Left renal pelvis (tissue), 4 donors: ENCODE data around the gene VASH2. TPM values are rescaled to one million over a fixed set of nuclear protein-coding genes. Genes with fewer than 3 reads are reported as not detected.

Experiments
- DNase-seq, 4 donors: peaks; one replicate each; pipeline ENCODE4 v3.0.0-alpha.2; 2013; ENCODE audit warnings: low read depth in 4 of 4, low spot score in 3 of 4
- polyA plus RNA-seq, 4 donors: library from polyadenylated mRNA; unstranded; fragments of 120-200 nt; gene quantifications; one replicate each; pipeline ENCODE4 v1.2.1, GENCODE V29; 2013; ENCODE audit not compliant: insufficient read length in 4 of 4

VASH2 gene
- polyA plus RNA-seq, 4 donors: 21.8 to 39.1 (median 28.9) TPM

DNA sequence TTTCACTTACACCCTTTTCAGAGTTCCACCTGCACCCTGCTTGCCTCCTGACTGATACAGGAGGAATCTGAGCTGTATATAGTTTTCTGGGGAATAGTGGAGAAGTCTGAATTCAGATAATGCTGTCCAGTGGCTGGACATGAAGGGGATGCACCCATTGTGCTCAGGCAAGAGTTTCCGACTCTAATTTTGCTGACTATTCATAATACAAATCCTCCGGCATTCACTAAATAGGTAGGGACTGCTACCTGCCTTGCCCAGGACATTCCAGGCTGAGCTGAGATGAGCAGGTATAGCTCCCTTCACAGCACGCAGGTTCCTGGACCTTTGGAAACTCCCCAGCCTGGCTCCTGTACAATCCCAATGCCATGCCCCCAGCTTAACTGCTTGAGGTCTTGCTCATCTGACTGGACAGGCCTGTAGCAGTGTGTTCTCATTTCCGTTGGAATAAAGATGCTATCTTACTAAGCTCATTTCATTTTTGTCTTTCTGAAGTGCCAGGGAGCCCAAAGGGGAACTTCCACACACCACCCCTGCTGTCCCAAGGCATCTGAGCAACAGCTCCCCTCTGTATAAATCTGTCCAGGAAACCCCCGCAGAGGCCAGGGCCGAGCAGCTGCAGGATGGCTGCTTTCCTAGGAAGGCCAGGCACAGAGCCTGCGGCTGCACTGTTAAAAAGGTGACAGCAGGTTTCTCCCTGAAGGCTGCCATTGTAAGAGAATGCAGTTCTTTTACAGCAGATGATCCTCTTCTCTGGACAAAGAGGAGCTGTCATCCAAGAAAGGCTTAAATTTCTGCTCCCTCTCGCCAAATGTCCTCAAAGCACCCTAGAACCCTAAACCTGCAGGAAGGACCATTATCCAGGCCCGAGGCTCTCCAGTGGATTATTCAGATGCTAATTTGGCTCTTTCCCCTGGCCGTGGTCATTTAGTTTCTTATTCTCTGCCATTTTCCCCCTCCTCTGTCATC is 21.7 kb upstream of the VASH2 start:
- DNase-seq: no peak

DNA sequence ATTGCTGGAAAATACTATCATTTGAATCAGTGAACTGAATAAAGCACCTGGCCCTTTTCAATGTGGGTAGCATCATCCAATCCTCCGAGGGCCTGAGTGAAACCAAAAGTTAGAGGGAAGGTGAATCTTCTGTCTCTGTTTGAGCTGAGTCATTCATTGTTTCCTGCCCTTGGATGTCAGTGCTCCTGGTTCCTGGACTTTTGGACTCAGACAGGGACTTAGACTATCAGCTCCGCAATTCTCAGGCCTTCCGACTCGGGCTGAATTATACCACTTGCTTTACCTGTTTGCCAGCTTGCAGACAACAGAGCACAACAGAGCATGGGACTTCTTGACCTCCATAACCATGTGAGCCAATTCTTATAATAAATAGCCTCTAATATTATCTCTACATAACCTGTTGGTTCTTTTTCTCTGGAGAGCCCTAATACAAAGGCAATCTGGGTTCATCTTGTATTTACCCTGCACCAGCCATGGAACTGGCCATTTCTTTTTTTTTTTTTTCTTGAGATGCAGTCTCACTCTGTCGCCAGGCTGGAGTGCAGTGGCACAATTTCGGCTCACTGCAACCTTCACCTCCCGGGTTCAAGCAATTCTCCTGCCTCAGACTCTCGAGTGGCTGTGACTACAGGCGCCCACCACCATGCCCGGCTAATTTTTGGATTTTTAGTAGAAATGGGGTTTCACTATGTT is 19.2 kb upstream of the VASH2 start:
- DNase-seq: no peak

GRCh38 chr1:212933815-212934471 is 16.4 kb upstream of the VASH2 start:
- no peak for DNase-seq

DNA sequence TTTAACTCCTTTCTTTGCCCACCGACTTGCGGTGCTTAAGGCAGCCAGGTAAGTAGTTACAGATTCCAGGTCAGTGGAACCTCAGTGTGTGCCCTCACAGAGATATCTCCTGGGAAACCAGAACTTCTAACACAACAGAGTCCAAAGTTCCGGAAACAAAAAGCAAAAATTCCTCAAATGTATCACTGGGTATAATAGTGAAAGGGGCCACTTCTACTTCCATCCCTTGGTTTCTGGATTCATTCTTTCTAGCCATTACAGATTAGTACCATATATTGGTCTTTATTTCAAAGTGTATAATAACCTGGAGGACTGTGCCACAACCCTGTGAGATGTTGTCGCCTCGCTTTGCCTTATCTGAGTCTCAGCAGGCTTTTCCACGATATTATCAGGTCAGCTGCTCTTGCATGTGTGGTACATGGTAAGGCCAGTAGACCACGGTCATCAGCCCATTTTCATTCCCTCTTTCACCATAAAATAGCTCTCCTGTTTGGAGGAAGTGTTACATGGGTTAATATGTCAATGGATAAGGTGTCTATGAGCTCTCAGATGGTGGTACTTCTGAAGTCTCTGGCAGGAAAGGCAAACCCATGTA is 14.9 kb upstream of the VASH2 start:
- no peak for DNase-seq

GRCh38 chr1:212937034-212937433 is 13.3 kb upstream of the VASH2 start:
- DNase-seq: no peak

DNA sequence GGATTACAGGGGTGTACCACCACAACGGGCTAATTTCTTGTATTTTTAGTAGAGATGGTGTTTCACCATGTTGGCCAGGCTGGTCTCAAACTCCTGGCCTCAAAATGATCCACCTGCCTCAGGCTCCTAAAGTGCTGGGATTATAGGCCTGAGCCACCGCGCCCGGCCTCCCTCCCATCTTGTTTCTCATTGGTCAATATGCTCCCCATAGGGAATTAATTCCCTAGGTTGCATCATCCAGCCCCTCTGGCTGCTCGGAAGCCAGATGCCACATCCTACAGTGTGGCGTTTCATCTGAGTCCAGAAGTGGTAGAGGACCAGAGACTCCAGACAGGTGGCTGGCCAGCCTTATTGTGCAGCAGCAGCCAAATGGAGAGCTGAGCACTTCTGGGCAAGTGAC is 11.5 kb upstream of the VASH2 start:
- no peak for DNase-seq

DNA sequence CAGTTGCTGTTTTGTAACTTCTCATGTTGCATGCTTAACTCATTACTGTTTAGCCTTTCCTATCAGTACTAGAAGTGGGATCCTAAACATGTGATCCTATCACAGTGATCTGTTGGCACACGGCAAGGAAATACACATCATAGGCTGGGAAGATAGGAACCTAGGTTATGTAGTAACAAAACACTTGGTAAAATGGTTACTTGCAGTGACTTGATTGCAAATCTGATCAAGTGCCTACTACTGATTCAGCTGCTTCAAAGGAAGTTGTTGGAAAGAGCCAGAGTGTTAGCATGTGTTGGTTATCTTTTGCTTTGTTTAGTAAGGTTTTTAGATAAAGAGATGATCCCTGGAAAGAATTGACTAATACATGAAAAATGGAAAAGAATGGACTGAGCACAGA is 8.9 kb upstream of the VASH2 start:
- DNase-seq: no peak

- no peak for DNase-seq
Measured at GRCh38 chr1:212942679-212943392, 7.5 kb upstream of the VASH2 start.

- DNase-seq: no peak
Measured at GRCh38 chr1:212943393-212943710, 7.0 kb upstream of the VASH2 start.

- no peak for DNase-seq
Measured at GRCh38 chr1:212944229-212944901, 6.0 kb upstream of the VASH2 start.

DNA sequence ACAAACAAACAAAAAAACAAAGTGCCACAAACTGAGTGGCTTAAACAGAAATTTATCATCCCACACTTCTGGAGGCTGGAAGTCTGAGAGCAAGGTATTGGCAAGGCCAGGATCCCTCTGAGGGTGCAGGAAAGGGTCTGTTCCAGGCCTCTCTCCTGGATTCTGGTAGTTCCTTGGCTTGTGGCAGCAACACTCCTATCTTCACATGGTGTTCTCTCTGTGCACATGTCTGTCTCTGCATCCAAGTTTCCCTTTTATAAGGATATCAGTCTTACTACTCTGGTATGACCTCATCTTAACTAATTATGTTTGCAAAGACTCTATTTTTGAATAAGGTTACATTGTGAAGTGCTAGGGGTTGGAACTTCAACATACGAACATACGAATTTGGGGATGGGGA is 5.3 kb upstream of the VASH2 start:
- DNase-seq: no peak

DNA sequence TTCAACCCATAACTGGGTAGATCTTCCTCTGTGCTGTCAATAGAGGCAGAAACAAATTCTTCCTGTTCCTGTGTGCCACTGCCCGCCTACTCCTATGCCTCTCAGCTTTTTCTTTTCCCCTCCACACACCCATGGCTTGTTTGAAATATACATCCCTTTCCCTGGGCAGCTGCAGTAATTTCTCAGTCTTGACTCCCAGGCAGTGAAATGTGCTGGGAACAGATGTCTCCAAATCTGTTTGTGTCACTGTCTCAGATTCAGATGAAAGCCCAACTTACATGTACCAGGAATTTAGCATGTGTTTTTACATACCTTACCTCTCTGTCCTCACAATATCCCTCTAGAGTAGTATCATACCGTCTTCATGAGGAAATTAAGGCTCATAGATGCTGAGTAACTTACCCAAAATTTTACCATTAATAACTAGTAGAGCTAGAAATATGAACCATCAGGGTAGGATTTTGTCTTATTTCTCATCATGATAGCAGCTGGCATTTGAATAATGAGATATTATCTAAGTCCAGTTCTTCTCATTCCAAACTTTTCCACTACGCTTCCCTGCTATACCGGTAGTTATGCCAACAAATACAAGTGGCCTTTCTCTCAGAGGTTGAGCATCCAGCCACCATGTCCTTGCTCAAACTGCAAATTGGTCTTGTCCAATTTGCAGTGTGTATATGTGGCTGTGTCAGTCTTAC is 4.7 kb upstream of the VASH2 start:
- DNase-seq: no peak

- DNase-seq: no peak
Measured at GRCh38 chr1:212946872-212947271, 3.5 kb upstream of the VASH2 start.

DNA sequence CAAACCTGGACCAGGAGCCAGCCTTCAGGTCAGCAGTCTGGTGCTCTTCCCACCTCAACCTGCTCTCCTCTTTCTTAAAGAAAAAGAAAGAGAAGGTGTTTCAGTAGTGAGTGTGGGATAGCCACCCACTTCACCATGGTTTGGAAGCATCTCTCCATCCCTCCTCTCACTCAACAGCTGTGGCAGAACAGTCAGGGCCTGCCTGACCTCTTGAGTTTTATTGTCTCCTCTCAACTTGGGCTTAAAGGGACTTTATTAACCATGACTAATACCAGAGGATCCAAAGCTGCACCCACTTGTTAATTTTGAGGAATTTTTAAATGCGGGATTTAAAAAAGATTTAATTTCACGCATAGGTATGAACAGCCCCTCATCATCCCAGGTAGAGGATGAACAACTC is 570 bp upstream of the VASH2 start:
- DNase-seq: no peak

GRCh38 chr1:212951126-212951946 is 995 bp downstream of the VASH2 start:
- no peak for DNase-seq

DNA sequence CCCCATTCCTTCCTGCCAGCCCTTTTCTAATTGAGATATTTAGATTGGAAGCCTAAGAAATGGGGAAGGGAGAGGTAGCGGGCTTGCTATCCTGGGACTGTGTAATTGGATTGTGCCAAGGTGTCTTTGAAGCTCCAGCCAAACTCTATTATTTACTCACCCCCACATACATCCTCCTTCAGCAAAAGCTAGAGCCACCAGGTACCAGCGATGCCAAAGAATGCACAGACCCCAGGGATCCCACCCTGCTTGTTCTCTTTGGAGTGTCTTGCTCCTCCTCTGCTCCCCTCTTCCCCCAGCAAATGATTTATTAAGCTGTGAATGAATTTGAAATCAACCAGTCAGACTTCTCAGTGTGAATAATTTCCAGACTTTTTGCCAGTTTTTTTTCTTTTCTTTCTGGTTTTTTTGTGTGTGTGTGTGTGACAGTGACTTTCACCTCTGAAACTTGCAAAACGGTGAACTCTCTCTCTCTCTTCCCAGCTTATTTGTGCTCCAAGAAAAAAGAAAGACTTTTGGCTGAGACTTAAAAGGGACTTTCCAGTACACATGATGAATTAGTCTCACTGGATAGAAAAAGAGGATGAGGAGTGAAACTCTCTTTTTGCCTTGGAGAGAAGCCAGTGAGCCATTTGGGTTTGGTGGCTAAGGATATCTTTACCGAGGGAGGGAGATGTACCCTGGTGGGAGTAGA is 1.8 kb downstream of the VASH2 start:
- no peak for DNase-seq

GRCh38 chr1:212952641-212952976 is 2.3 kb downstream of the VASH2 start:
- DNase-seq: no peak

DNA sequence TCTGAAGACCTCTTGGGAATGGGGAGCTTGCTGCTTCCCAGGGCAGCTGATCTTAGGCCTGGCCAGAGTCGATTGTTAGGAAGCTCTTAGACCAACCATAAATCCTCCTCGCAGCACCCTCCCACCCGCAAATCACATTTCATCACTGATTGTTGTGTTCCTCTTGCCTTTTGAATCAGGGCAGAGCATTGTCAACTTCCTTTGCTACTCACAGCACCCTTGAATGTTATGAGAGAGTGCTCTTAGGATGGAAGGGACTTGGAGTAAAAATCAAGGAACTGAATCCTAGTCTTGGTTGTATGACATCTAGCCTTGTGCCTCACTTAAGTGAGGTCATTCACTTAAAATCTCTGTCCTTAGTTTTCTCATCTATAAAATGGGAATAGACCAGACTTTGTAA is 3.0 kb downstream of the VASH2 start:
- DNase-seq: no peak
